IMR-90 (cell line): ENCODE data around the gene KRT28. TPM values are rescaled to one million over a fixed set of nuclear protein-coding genes. Genes with fewer than 3 reads are reported as not detected.

ENCODE experiments used
- ATAC-seq: fragments of 200-7000 bp; cut with Tn5 transposase; 2 replicates; pipeline ENCODE4 v1.9.1; 2020; ENCODE audit warnings: low read depth, mild to moderate bottlenecking, moderate library complexity
- BruUV-seq: library from RNA; stranded (reverse); fragments of 400-500 nt; replicated peaks from 2 replicates; lab custom pipeline; 2021; lab: Mats Ljungman, UMichigan
- CTCF ChIA-PET: fragments of 300-600 bp; formaldehyde crosslinking; extraction: SDS; loops from one replicate; lab custom pipeline; 2021; ENCODE audit warnings: antibody characterized with exemption; lab: Yijun Ruan, JAX
- POLR2A ChIA-PET: fragments of 300-600 bp; sonication (Branson Sonifier 250); formaldehyde crosslinking; loops from one replicate; lab custom pipeline; 2022; ENCODE audit warnings: antibody characterized with exemption; ENCODE audit not compliant: unreplicated experiment; lab: Charles Lee
- DNase-seq: peaks from one replicate; pipeline ENCODE4 v3.0.0; 2013
- H2AFZ ChIP-seq: replicated peaks from 2 replicates; pipeline ENCODE3; 2013; ENCODE audit warnings: low read length, mild to moderate bottlenecking; ENCODE audit not compliant: poor library complexity
- H2AK5ac ChIP-seq: 2 replicates; pipeline ENCODE4 v1.6.1; 2013; ENCODE audit warnings: low read depth, low read length, inconsistent platforms
- H2AK9ac ChIP-seq: replicated peaks from 2 replicates; pipeline ENCODE3; 2013; ENCODE audit warnings: mild to moderate bottlenecking, low read depth, low read length, moderate library complexity; ENCODE audit not compliant: poor library complexity
- H2BK120ac ChIP-seq: 2 replicates; pipeline ENCODE4 v1.6.1; 2013; ENCODE audit warnings: low read depth, low read length, inconsistent platforms
- H2BK15ac ChIP-seq: 3 replicates; pipeline ENCODE4 v1.6.1; 2013; ENCODE audit warnings: low read depth, low read length, inconsistent platforms
- H2BK20ac ChIP-seq: 2 replicates; pipeline ENCODE4 v1.6.1; 2013; ENCODE audit warnings: low read depth, mild to moderate bottlenecking, inconsistent platforms, low read length, moderate library complexity
- H2BK5ac ChIP-seq: 2 replicates; pipeline ENCODE4 v1.6.1; 2013; ENCODE audit warnings: mild to moderate bottlenecking, low read depth, low read length, inconsistent platforms; ENCODE audit not compliant: poor library complexity, severe bottlenecking
- H3K14ac ChIP-seq: replicated peaks from 2 replicates; pipeline ENCODE4 v1.6.1; 2013; ENCODE audit warnings: low read depth, low read length, inconsistent platforms
- H3K18ac ChIP-seq: 2 replicates; pipeline ENCODE4 v1.6.1; 2013; ENCODE audit warnings: low read depth, low read length, control low read depth
- H3K23ac ChIP-seq: 2 replicates; pipeline ENCODE4 v1.6.1; 2013; ENCODE audit warnings: low read depth, low read length, inconsistent platforms
- H3K27ac ChIP-seq: 2 replicates; pipeline ENCODE4 v1.5.1; 2013; ENCODE audit warnings: mild to moderate bottlenecking, control low read depth, low read length; ENCODE audit not compliant: insufficient read depth
- H3K27me3 ChIP-seq: 2 replicates; pipeline ENCODE4 v1.6.1; 2013; ENCODE audit warnings: low read length; ENCODE audit not compliant: control insufficient read depth, insufficient read depth
- H3K36me3 ChIP-seq: 2 replicates; pipeline ENCODE4 v1.6.1; 2013; ENCODE audit warnings: low read length, mixed read lengths; ENCODE audit not compliant: control insufficient read depth, insufficient read depth
- H3K4ac ChIP-seq: 2 replicates; pipeline ENCODE4 v1.6.1; 2013; ENCODE audit warnings: low read depth, low read length, inconsistent platforms
- H3K4me1 ChIP-seq: 2 replicates; pipeline ENCODE4 v1.6.1; 2013; ENCODE audit warnings: low read length, mixed read lengths; ENCODE audit not compliant: control insufficient read depth, insufficient read depth
- H3K4me2 ChIP-seq: 2 replicates; pipeline ENCODE4 v1.6.1; 2013; ENCODE audit warnings: low read depth, mild to moderate bottlenecking, control low read depth, low read length, moderate library complexity
- H3K4me3 ChIP-seq: 2 replicates; pipeline ENCODE4 v1.5.1; 2013; ENCODE audit warnings: low read depth, mild to moderate bottlenecking, control low read depth, low read length, moderate library complexity; ENCODE audit not compliant: insufficient read depth
- H3K56ac ChIP-seq: 2 replicates; pipeline ENCODE4 v1.6.1; 2013; ENCODE audit warnings: low read length, inconsistent platforms; ENCODE audit not compliant: insufficient read depth; ENCODE audit errors: extremely low read depth
- H3K79me1 ChIP-seq, 2 experiments: 2 replicates each; pipeline ENCODE4 v1.6.1; 2013; ENCODE audit warnings: low read length in 2 of 2, inconsistent platforms in 1 of 2, low read depth in 1 of 2
- H3K9ac ChIP-seq: 2 replicates; pipeline ENCODE4 v1.6.1; 2013; ENCODE audit warnings: low read depth, low read length, control low read depth
- H3K9me1 ChIP-seq: 2 replicates; pipeline ENCODE4 v1.6.1; 2013; ENCODE audit warnings: low read length, inconsistent platforms; ENCODE audit not compliant: insufficient read depth
- H3K9me3 ChIP-seq: 2 replicates; pipeline ENCODE4 v1.6.1; 2013; ENCODE audit warnings: low read length; ENCODE audit not compliant: control insufficient read depth, insufficient read depth
- H4K20me1 ChIP-seq: 2 replicates; pipeline ENCODE4 v1.6.1; 2013; ENCODE audit warnings: low read length, inconsistent platforms; ENCODE audit not compliant: insufficient read depth
- H4K5ac ChIP-seq: 2 replicates; pipeline ENCODE4 v1.6.1; 2013; ENCODE audit warnings: mild to moderate bottlenecking, low read depth, low read length, control low read depth
- H4K8ac ChIP-seq, 2 experiments: 2 replicates each; pipeline ENCODE4 v1.6.1; 2013; ENCODE audit warnings: low read depth in 2 of 2, low read length in 2 of 2, control low read depth in 1 of 2, inconsistent platforms in 1 of 2
- H4K91ac ChIP-seq: 2 replicates; pipeline ENCODE4 v1.6.1; 2013; ENCODE audit warnings: low read depth, low read length, inconsistent platforms; ENCODE audit not compliant: insufficient read depth
- BHLHE40 ChIP-seq: fragments of 150-350 bp; IDR thresholded peaks from 2 replicates; pipeline ENCODE4 v1.6.1; 2016; ENCODE audit warnings: mild to moderate bottlenecking, low read depth, low read length
- MXI1 ChIP-seq: IDR thresholded peaks from 2 replicates; pipeline ENCODE4 v1.6.1; 2012; ENCODE audit warnings: low read depth, mild to moderate bottlenecking, low read length, moderate library complexity, borderline replicate concordance
- POLR2A ChIP-seq: IDR thresholded peaks from 2 replicates; pipeline ENCODE4 v1.6.1; 2012; ENCODE audit warnings: mild to moderate bottlenecking, low read depth, low read length
- RAD21 ChIP-seq: IDR thresholded peaks from 2 replicates; pipeline ENCODE4 v1.6.1; 2012; ENCODE audit warnings: low read length, improper control_type of control experiment
- RCOR1 ChIP-seq: IDR thresholded peaks from 2 replicates; pipeline ENCODE4 v1.6.1; 2012; ENCODE audit warnings: mild to moderate bottlenecking, low read length, improper control_type of control experiment; ENCODE audit not compliant: insufficient replicate concordance
- RFX5 ChIP-seq: IDR thresholded peaks from 2 replicates; pipeline ENCODE4 v1.8.0; 2012; ENCODE audit warnings: low read depth, mild to moderate bottlenecking, low read length, moderate library complexity
- WGBS, 2 experiments: methylation state at CpG; one replicate each; pipeline versions ENCODE4 v1.1.5 to v1.1.7; 2013; ENCODE audit warnings: missing lambda C conversion rate in 2 of 2; ENCODE audit not compliant: insufficient read length in 1 of 2; ENCODE audit errors: extremely low coverage in 2 of 2; 5-methylcytosine and 5-hydroxymethylcytosine counted together
- dilution Hi-C: fragments of 300-500 bp; cut with HindIII; formaldehyde crosslinking; loops from one replicate; pipeline ENCODE4 v1.14.3; 2018; ENCODE audit warnings: low sequenced_read_pairs; ENCODE audit not compliant: unreplicated experiment
- in situ Hi-C: fragments of 300-500 bp; cut with MboI; formaldehyde crosslinking; loops from 3 replicates; pipeline ENCODE4 v1.14.3; 2019; ENCODE audit warnings: low sequenced_read_pairs, inconsistent platforms, mixed read lengths
- intact Hi-C: fragments of 100-400 bp; cut with micrococcal nuclease; formaldehyde crosslinking; loops from 2 replicates; pipeline ENCODE4 v1.10.0; 2022
- polyA plus RNA-seq, 3 experiments: library from polyadenylated mRNA; depleted of rRNA; stranded (reverse); fragments of >200 nt; gene quantifications; 2 replicates each; pipeline ENCODE4 v1.2.3, GENCODE V29; 2012; ENCODE audit warnings: low replicate concordance in 1 of 3
- total RNA-seq: library from RNA; depleted of rRNA; stranded (reverse); fragments of >200 nt; gene quantifications from 2 replicates; pipeline ENCODE4 v1.2.3, GENCODE V29; 2012
- TF ChIP-seq, protein P1 (sequence below): fragments of 150-350 bp; IDR thresholded peaks from 2 replicates; pipeline ENCODE4 v1.6.1; 2017; ENCODE audit warnings: mild to moderate bottlenecking, antibody characterized with exemption, low read length, low read depth
- TF ChIP-seq, protein P2 (sequence below): conservative IDR thresholded peaks from 2 replicates; pipeline ENCODE4 v1.5.1; 2012; ENCODE audit warnings: mild to moderate bottlenecking, low read depth, low read length, improper control_type of control experiment
- TF ChIP-seq, protein P3 (sequence below): fragments of 150-350 bp; IDR thresholded peaks from 2 replicates; pipeline ENCODE4 v1.6.1; 2016; ENCODE audit warnings: low read depth, mild to moderate bottlenecking, low read length, moderate library complexity, borderline replicate concordance

The KRT28 gene
- total and polyA plus RNA-seq, 2 of the 4 experiments (the other 2 are of a cell fraction) = not detected

DNA sequence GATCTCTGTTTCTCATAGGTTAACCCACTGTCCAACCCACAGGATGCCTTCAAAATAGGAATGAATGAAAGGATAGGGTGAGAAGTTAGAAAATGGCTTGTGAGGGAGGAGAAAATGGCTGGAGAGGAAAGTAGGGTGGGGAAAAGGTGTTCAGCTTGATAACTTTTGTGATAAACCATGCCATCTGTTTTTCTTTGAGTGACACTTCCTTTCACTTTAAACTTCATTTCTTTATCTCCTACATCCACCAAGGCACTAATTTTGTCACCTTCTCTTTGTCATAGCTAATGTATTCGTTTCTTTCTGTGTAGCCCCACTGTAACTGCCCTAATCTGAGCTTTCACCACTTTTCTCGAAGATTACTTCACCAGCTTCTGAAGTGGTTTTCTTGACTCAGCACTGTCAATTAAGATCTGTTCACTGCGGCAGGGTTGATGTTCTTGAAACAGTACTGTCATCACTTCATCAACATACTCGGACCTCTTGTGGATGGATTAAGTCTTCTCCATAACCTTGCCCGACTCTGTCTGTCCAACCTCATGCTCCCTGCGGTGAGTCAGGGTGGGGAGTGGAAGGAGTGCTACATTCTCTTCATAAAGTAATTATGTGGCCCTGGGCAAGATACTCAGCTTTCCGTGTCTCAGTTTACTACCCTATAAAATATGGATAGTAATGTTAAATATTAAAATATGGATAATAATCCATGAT, 28.1 kb upstream of the KRT28 start:
- Histone ChIP-seq H3K4ac (peak overlapping the region; percentile 6; the same call in 1 of the 2 replicates), H2BK20ac (no peak overlapping the region), H3K36me3 (no peaks in the 10 kb centered on the region), H3K23ac (no peak overlapping the region), H3K9me3 (no peaks in the 10 kb centered on the region), H4K8ac (peak overlapping the region in 1 of 2 experiments; percentile 29; a peak in 1 of 4 replicates), H3K14ac (0 out of 2 replicates have a peak overlapping the region, but pooled peaks have one; percentile 22), H3K27ac (no peak overlapping the region), H3K9ac (no peak overlapping the region), H3K4me1 (peaks cover 4% of the 10 kb centered on the region; the same call in 1 of the 2 replicates), H2AK9ac (no peak overlapping the region), H3K9me1 (no peaks in the 10 kb centered on the region; the same call in 1 of the 2 replicates), H3K4me2 (no peak overlapping the region), H3K79me1 (peaks cover 19 to 26% of the 10 kb centered on the region in 2 experiments), H4K20me1 (no peaks in the 10 kb centered on the region), H2AK5ac (no peak overlapping the region), H4K91ac (no peak overlapping the region), H2AFZ (no peak overlapping the region), H4K5ac (no peak overlapping the region), H3K4me3 (no peak overlapping the region), H2BK5ac (no peak overlapping the region), H2BK15ac (no peak overlapping the region), H2BK120ac (no peak overlapping the region), H3K56ac (no peak overlapping the region), H3K27me3 (no peaks in the 10 kb centered on the region), H3K18ac (no peak overlapping the region; the same call in 1 of the 2 replicates)
- intact Hi-C loops = no loop called here
- DNase-seq = no peak
- no TSS peak for BruUV-seq
- no peak; the same call in 1 of the 2 replicates for ATAC-seq
- ChIA-PET POLR2A (no interaction called here), CTCF (no interaction called here)
- TF ChIP-seq RCOR1 = no peak
- TF ChIP-seq RFX5 = no peak
- TF ChIP-seq BHLHE40 = no peak
- no peak for TF ChIP-seq POLR2A
- TF ChIP-seq MXI1 = no peak
- TF ChIP-seq, protein P1, sequence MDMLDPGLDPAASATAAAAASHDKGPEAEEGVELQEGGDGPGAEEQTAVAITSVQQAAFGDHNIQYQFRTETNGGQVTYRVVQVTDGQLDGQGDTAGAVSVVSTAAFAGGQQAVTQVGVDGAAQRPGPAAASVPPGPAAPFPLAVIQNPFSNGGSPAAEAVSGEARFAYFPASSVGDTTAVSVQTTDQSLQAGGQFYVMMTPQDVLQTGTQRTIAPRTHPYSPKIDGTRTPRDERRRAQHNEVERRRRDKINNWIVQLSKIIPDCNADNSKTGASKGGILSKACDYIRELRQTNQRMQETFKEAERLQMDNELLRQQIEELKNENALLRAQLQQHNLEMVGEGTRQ = no peak
- TF ChIP-seq, protein P2, sequence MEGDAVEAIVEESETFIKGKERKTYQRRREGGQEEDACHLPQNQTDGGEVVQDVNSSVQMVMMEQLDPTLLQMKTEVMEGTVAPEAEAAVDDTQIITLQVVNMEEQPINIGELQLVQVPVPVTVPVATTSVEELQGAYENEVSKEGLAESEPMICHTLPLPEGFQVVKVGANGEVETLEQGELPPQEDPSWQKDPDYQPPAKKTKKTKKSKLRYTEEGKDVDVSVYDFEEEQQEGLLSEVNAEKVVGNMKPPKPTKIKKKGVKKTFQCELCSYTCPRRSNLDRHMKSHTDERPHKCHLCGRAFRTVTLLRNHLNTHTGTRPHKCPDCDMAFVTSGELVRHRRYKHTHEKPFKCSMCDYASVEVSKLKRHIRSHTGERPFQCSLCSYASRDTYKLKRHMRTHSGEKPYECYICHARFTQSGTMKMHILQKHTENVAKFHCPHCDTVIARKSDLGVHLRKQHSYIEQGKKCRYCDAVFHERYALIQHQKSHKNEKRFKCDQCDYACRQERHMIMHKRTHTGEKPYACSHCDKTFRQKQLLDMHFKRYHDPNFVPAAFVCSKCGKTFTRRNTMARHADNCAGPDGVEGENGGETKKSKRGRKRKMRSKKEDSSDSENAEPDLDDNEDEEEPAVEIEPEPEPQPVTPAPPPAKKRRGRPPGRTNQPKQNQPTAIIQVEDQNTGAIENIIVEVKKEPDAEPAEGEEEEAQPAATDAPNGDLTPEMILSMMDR = 0 out of 2 replicates have a peak, but pooled peaks have one; percentile 0
- TF ChIP-seq RAD21 = no peak
- TF ChIP-seq, protein P3, sequence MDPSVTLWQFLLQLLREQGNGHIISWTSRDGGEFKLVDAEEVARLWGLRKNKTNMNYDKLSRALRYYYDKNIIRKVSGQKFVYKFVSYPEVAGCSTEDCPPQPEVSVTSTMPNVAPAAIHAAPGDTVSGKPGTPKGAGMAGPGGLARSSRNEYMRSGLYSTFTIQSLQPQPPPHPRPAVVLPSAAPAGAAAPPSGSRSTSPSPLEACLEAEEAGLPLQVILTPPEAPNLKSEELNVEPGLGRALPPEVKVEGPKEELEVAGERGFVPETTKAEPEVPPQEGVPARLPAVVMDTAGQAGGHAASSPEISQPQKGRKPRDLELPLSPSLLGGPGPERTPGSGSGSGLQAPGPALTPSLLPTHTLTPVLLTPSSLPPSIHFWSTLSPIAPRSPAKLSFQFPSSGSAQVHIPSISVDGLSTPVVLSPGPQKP = no peak
- in situ Hi-C loops = no loop called here
- dilution Hi-C loops = no loop called here
- WGBS, 2 experiments = 73% methylated on average over 2 of the region's 7 CpGs; no CpG with 5 or more reads in 1 of the 2 experiments
